Epidermal melanocyte (primary cell): ENCODE measurements around the gene CCDC91.

Experiments used
- DNase-seq: peaks from one replicate; pipeline ENCODE4 v3.0.0; 2011; ENCODE audit warnings: low spot score; ENCODE audit not compliant: insufficient read length

The CCDC91 gene

GRCh38 chr12:28190321-28191050 lies at the start of gene CCDC91:
CCDC91 (plus strand) TSS chr12:28190456; CDS start chr12:28257216, 66,760 bp downstream.
- DNase-seq: peak; percentile 71

- no peak for DNase-seq
Observed at GRCh38 chr12:28144059-28144458, 46.2 kb upstream of the CCDC91 start.

- no peak for DNase-seq
Observed at GRCh38 chr12:28144532-28144931, 45.7 kb upstream of the CCDC91 start.

GRCh38 chr12:28145216-28145615 lies 45.0 kb upstream of the CCDC91 start:
- DNase-seq: no peak

- DNase-seq: no peak
Observed at GRCh38 chr12:28149279-28149678, 41.0 kb upstream of the CCDC91 start.

- no peak for DNase-seq
Observed at GRCh38 chr12:28156362-28156761, 33.9 kb upstream of the CCDC91 start.

- DNase-seq: no peak
Observed at GRCh38 chr12:28156804-28157203, 33.5 kb upstream of the CCDC91 start.

- DNase-seq: no peak
Observed at GRCh38 chr12:28158353-28158752, 31.9 kb upstream of the CCDC91 start.

- no peak for DNase-seq
Observed at GRCh38 chr12:28159688-28160087, 30.6 kb upstream of the CCDC91 start.

GRCh38 chr12:28161697-28162096 lies 28.6 kb upstream of the CCDC91 start:
- DNase-seq: no peak

GRCh38 chr12:28162697-28163096 lies 27.6 kb upstream of the CCDC91 start:
- no peak for DNase-seq

- DNase-seq: no peak
Observed at GRCh38 chr12:28164644-28165275, 25.5 kb upstream of the CCDC91 start.

- no peak for DNase-seq
Observed at GRCh38 chr12:28167981-28168485, 22.2 kb upstream of the CCDC91 start.

GRCh38 chr12:28171356-28172060 lies 18.7 kb upstream of the CCDC91 start:
- DNase-seq: no peak

- peak; percentile 54 for DNase-seq
Observed at GRCh38 chr12:28172434-28173030, 17.7 kb upstream of the CCDC91 start.

- DNase-seq: no peak
Observed at GRCh38 chr12:28173440-28173839, 16.8 kb upstream of the CCDC91 start.

GRCh38 chr12:28175098-28175589 lies 15.1 kb upstream of the CCDC91 start:
- DNase-seq: no peak

GRCh38 chr12:28176295-28176694 lies 14.0 kb upstream of the CCDC91 start:
- DNase-seq: no peak

GRCh38 chr12:28177461-28177860 lies 12.8 kb upstream of the CCDC91 start:
- DNase-seq: no peak

- no peak for DNase-seq
Observed at GRCh38 chr12:28177905-28178304, 12.4 kb upstream of the CCDC91 start.

GRCh38 chr12:28178775-28179174 lies 11.5 kb upstream of the CCDC91 start:
- no peak for DNase-seq

- no peak for DNase-seq
Observed at GRCh38 chr12:28180786-28181185, 9.5 kb upstream of the CCDC91 start.
